HG02759 (cell line): ENCODE results near the gene BRWD1.

ENCODE experiments used
- ATAC-seq: cut with Tn5 transposase; IDR thresholded peaks from one replicate; pipeline ENCODE4 v1.9.1; 2021; ENCODE audit warnings: mild to moderate bottlenecking, moderate library complexity; ENCODE audit not compliant: unreplicated experiment

Gene BRWD1

DNA sequence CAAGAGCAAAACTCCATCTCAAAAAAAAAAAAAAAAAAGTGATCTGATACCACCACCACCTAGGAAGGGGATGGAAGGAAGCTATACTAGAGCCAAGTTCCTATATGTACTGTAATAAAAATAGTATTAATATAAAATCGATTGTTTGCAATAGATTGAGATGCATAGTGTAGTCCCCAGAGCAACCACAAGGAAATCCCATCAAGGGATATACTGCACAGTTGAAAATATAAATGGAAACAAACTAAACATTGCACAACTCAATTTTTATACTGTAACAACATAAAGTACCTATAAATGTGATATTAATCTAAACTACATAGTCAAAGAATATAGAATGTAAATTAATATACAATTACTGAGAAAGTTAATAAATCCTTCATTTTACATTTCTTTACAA, 109.3 kb downstream of the BRWD1 start:
- ATAC-seq, result no peak

DNA sequence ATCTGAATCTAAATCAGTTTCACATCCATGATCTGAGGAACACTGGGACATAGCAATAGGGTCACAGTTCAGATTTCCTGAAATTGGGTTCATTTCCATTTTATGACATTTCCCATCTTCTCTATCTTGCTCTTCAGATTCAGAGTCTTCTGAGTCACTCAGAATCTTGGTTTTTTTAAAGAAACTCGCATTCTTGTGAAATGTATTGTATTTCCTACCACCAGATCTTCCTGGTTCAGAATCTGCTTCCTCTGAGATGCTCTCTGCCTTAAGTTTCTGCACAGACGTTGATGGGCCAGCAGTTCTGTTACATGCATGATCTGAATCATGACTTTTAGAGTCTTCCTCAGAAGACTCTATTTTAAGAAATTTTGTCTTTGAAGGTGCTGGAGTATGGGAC, 114.6 kb downstream of the BRWD1 start:
- ATAC-seq, result no peak

DNA sequence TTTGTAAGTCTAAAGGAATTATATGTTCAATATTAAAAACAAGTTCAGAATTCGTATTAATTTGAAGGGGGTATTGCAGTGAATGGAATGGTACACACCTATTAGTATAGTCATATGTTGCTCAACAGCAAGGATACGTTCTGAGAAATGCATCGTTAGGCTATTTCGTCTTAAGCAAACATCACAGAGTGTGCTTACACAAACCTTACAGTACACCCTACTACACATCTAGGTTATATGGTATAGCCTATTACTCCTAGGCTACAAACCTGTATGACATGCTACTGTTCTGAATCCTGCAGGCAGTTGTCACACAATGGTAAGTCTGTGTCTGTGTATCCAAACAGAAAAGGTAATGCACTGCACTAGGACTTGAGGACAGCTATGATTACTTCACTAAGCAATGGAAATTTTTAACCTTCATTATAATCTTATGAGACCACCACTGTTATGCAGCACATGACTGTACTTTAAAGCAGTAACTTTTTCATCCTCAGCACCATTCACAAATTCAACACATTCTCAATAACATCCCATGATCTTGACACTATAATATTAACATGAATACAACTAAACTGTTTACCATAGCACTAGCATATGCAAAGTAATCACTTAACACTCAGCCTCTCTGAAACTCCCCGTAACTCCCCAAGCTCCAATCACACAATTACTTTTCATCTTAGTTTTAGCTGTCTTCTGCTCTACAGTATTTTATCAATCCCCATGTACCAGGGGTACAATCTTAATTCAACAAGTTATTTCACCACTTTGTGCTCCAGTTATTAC, 115.8 kb downstream of the BRWD1 start:
- no peak for ATAC-seq

DNA sequence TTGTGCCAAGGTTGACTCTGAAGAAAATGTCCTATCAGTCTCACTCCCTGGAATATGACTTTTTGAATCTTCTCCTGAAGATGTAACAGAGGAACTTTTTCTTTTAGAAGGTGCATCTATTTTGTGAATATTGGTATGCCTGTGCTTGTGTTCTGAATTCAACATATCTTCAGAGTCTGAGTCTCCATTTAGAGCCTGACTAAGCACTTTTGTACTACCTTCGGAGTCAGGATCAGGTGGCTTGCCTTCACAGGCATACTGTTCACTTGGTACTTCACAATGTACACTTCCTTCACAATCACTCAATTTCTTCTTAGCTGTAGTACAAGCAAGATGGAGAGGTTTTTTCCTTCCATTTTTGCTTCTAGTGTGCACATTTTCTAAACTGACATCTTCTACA, 116.6 kb downstream of the BRWD1 start:
- ATAC-seq, result no peak

DNA sequence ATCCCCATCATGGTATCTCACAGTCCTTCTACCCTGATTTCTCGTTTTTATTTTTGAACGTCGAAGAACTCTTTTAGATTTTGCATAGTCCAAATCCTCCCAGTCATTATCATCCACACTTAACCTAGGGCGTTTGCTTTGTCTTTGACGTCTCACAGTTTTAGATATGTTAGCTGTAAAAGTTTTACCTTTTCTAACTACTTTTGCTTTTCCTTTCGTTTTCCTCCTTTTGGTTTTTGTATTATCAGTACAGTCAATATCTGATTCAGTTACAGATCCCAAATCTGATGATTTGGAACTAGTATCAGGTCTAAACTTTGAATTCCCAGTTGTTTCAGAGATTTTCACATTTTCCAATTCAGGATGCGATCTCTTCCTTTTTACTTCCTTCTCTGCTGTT, 117.1 kb downstream of the BRWD1 start:
- no peak for ATAC-seq

DNA sequence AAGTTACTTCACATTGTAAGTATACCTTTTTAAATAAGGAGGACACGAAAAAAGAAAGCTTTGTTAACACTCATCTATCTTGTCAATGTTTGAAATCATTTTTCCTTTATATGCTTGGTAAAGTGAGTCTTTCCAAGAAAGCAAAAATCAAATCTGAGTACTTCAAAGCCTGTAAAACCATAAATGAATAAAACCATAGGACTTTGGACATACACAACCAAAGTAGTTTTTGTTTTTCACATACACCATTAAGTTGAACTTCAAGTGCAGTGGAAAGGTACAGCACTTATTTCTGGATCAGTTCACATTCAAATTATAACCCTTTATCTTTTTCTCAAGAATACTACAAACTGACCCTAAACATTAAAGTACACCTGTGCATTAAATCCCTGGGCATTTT, 120.1 kb downstream of the BRWD1 start:
- no peak for ATAC-seq

DNA sequence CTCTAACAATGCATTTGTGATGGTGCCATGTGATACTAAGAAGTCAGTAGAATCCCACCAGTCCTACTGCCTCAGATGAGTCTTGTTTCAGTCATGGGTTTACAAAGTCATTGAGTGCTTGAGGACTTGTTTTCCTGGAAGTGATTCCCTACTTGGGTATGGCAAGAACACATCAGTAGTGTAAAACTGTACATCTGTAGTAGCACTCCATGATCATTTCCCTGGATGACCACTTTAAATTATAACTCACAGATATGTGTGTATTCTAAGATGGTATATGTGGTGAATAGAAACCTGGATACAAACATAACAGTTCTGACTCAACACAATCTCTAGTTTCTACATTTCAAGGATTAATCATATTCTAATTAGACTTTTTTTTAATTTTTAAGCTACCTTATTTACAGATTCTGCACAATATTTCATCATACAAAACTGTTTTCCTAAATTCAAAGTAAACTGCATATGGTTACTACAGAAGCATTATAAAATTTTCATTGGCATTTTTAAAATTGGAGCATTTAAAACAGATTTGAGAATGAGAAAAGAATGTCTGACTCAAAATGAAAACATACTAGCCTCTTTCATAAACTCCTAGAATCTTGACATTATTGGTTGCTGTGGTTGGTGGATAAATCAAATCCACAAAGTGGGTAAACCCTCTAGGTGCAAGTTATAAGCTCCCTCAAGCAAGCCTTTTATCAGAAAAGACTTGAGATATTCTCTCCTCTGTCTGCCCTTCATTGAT, 123.4 kb downstream of the BRWD1 start:
- ATAC-seq, result no peak

DNA sequence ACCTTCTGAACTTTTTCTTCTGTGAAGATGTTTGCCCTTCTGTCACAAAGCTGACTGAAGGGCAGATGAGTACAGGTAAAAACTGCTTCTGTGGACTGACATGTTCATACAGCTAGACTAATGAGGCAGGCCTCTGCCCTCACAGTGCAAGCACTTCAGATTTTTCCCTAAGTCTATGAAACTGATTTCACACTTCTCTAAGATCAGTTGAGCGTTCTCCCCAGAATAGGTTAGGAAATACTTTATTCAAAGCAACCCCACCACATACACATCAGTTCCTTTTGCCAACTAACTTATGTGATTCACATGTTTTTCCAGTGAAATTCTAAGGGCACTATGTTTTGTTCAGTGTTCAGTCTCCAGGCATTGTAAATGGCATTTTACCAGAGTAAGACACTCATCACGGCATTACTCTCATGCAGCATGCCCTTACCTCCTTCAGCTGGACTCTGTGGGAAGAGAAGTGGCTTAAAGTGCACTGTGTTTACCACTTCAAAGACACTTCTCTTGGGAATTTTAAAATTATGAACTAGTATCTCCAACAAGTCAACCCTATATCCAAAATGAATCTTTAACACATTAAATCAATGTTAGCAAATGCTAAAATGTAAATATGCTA, 124.8 kb downstream of the BRWD1 start:
- ATAC-seq, result no peak

DNA sequence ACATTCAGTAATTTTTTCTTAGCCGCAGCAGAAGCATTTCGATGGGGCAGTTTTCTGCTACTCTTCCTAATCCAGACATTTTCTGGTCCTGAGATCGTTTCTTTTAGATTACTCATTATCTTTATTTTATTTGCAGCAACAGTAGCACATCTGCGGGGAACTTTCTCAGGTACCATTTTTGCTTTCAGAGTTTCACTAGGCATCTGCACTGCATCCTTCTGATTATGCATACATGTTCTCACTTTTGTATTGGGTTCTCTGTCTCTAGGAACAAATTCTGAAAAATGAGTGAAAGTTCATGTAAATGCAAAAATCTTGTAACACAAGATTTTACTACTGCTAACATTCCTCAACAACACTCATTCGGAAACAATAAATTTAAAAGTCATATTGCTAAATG, 126.3 kb downstream of the BRWD1 start:
- no peak for ATAC-seq

DNA sequence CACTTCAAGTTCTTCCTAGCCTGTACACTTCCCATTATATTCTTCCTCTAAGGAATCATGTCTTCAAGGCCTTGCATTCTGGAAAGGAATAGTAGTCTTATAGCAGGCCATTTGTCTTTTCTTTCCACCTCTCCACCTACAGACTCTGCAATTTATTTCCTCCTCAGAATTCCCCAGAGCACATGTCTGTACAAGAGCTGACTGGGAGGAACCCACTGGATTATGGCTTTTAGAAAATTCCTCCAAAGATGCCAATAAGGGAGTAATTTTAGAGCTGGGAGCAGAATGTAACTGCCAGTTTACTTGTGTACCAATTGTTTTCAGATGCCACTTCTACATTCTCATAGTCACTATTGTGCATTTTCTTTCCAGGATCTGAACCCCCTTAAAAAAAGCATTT, 126.8 kb downstream of the BRWD1 start:
- no peak for ATAC-seq

DNA sequence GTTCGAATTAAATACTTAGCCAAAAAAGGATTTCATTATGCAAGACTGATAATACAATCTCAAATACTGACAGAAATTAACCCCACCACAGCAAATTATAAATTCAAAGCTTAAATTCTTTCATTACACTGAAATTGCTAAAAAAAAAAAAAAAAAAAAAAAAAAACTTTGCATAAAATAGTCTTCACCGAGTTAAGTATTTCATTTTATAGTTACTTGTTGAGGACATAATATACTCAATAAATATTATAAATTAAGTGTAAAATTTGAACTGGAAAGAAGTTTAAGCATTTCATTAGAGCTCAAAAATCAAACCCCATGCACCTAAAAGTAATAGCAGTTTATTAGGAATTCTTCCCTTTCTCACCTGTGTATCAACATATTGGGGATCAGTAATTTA, 128.3 kb downstream of the BRWD1 start:
- ATAC-seq, result no peak

DNA sequence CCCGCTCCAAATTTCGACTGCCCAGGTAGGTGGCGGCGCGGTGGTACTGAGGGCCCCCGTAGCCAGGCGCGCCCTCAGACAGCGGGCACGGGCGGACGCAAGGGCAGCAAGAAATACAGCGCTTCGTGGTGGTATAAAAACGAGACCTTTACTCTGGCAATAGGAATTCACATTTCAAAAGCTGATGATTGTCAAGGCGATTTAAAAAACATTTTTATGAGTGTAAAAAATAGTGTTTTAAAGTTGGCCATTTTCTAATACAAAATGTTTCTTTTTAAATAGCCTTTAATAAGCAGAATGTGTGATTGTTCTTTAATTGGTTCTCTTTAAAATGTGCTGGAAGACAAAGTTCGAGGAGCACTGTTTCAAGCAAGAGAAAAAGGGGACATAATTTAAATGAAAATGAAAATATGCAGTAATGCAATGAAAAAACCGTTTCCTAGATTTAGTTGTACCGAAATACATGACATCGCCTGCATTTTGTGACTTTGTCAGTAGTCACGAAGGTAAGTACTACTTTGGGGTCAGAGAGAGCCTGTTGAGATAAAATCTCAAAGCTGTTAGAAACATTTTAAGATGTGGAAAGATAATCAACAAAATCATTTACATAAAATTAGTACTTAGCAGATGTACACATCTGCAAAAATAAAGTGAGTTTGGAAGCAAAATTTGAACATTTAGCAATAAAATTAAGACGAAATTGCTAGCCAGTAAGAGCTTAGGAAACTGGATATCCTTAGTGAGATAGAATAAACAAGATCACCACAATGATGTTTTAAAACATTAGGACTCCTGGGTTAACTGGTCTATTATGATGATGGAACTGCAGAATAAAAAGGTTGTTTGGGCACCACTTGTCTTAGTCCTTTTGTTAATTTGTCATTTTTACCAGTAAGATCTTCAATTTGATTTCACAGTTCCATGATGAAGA, 129.1 kb downstream of the BRWD1 start:
- no peak for ATAC-seq

DNA sequence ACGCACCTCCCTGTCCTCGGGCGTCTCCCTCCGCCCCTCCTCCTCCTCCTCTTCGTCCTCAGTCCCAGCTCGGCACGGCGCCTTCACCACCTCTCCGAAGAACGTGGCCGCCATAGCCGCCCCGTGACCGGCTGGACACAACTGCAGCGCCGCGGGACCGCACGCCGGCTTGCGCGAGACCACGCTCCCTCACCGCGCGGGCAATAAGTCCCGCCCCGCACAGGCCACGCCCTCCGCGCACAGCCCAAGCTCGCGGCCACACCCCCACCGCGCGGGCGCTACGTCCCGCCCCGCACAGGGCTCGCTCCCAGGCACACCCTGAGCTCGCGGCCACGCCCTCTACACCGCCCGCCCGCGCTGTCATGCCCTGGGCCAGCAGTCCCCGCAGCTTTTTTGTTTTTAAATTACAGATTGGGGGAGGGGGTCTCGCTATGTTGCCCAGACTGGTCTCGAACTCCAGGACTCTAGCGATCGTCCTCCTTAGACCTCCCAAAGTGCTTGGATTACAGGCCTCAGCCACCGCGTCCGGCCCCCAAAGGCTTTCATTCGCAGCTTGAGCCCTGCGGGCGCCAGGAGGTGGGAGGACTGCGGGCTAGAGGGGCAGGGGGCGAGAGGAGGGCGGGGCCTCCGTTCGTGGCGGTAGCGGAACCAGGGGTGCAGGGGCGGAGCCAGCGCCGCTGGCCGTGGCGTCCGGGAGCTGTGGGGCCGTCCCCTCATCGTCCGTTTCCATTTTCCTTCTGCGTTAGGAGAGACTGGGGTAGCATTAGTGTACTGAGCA, 130.0 kb downstream of the BRWD1 start, which contains the start of gene PSMG1:
Gene PSMG1 (minus strand): TSS at position 180 of the 778 bp plus-strand sequence. CDS start 66 bp downstream, at position 114.
- peak; percentile 89 for ATAC-seq

DNA sequence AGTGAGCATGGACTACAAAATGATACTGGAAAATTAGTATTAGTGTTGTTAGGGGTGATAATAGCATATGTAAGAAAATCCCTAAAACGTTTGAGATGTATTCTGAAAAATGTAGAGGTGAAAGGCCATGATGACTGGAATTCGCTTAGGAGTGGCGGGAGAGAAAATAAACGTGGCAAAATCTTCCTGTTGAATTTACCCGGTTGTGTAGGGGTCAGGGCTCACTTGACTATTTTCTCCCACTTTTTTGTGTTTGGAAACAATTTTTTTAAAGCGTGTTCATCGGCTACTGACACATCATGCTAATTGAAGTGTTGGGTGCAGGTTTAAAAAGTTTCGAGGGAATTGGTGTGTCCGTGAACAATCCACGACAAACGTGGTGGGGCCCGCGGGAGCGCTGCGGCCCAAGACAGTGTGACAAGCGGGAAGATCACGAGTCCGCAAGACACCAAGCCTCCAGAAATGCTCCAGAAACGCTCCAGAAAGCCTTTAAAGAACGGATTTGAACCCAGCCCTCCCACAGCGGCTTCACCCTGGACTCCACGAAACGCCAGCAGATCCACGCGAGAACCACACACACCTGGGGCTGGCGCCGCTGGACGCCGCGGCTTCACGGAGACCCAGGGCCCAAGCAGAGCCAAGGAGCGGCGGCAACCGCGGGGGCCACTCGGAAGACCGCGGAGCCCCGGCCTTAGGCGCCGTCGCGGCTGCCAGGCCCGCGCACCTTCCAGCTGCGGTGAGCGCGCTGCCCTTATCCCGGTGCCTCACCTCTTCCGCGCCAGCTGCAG, 130.8 kb downstream of the BRWD1 start:
- ATAC-seq, result peak; percentile 36

DNA sequence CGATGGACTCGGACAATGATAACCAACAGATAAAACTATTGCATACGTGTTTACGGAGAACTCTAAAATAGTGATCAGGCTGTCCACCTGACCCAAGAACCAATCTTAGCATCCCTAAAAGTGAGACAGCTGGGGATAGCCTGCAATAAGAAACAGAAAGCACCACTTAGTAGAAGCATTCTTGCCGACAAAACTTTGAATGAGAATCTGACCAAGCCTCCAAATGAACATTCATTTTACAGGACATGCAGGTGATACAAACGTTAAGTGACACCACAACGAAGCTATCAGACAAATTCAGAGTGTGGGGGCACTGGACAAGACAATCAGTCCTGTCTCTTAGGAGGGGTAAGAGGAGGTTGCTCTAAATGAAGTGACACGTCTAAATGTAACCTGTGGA, 131.4 kb downstream of the BRWD1 start:
- ATAC-seq, result no peak

DNA sequence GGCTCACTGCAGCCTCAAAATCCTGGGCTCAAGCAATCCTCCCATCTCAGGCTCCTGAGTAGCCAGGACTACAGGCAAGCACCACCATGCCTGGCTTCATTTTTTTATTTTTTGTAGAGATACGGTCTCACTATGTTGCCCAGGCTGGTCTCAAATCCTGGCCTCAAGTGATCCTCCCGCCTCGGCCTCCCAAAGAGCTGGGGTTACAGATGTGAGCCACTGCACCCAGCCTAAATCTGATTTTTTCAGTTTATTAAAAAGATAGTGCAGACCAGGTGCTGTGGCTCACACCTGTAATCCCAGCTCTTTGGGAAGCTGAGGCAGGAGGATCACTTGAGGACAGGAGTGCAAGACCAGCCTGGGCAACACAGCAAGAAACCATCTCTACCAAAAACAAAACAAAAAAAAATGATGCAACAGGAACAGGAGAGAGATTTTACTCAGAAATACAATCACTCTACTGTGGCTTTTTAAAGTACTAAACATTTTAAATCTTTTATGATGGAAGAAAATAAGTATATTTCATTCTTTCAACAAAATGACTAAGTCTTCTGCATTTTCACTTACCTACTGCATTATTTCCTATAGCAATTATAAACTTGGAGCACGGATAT, 132.1 kb downstream of the BRWD1 start:
- ATAC-seq, result no peak

DNA sequence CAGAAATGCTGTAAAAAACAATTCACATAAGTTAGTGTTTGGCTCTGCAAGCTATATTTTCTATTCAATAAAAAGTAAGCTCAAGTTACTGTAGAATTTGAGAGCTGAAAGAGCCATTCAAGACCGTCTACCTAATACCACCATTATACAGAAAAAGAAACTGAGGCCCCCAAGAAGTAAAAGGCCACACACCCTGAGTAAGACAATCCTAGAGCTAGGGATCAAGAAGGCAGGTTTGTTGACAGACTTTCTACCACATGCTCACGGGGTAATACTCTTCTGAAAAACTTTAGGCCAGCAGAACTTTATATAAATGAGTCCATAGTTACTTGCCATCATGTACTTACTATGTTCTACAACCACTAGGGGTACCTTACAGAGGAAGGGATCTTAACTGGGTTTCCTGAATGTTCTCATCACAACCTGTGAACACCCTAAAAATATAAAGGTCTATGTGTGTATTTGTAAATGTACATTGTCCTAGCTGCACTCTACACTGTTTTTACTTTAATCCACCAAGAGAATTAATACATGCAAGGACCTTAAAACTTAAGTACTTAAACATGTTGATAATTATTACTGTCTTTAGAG, 132.9 kb downstream of the BRWD1 start:
- ATAC-seq, result no peak

DNA sequence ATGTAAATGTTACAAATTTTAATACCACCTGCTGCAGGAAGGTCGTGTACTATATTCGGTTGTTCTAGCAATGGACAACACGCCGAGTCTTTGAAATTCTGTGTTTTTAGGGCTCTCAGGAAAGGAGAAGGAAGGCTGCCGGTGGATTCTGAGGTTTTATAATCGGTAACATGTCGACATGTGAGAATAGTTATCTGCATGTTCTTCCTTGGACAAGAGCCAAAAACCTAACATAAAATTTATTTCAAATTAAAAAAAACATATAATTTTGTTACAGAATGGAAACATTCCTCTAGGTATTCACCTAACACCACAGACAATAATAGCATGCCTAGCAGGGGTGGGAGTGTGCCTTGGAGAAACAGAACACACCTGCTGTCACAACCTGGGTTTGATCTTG, 135.0 kb downstream of the BRWD1 start:
- no peak for ATAC-seq
